ENCODE results near the gene TMEM91. TPM values are rescaled to one million over a fixed set of nuclear protein-coding genes. Genes with fewer than 3 reads are reported as not detected.

Gene TMEM91
- total and polyA plus RNA-seq, 2 of the 13 experiments (the other 11 are each of a cell fraction or from before 2014, with no cell fraction given): 6.3 to 10.3 TPM

- TF ChIP-seq MXD3 (CRISPR knock-in tag; IDR thresholded peaks at IDR 0.05): peak; percentile 100
Measured at GRCh38 chr19:41397086-41398049, 21.0 kb downstream of the TMEM91 start, which contains the start of the genes BCKDHA and EXOSC5 (continued).

GRCh38 chr19:41398050-41398418 is 21.7 kb downstream of the TMEM91 start:
- H3K79me2 ChIP-seq (ENCODE audit: insufficient read depth, low read length): peaks cover 32% of the 10 kb centered on the region
- H4K20me1 ChIP-seq (ENCODE audit: insufficient read depth, low read length): no peaks in the 10 kb centered on the region
- FAIRE-seq (no peak), ATAC-seq (no peak), DNase-seq (ENCODE audit: low spot score) (no peak)
- peak overlapping the region; percentile 94 for H3K27ac ChIP-seq (ENCODE audit: extremely low read length, insufficient read depth, low read length)
- H3K4me1 ChIP-seq (ENCODE audit: insufficient read depth, low read length): peaks cover 26% of the 10 kb centered on the region
- no peaks in the 10 kb centered on the region for H3K36me3 ChIP-seq (replicated peaks in 1 of 2; ENCODE audit: control insufficient read depth in 1 of 2, insufficient read depth in 2 of 2, low read length in 2 of 2)
- in situ Hi-C loops (cut with HindIII; ENCODE audit: extremely low pct_ligation_motif_present, low pct_unique_long_range_greater_than_20kb) (no loop called here), intact Hi-C loops (cut with micrococcal nuclease; ENCODE audit: unreplicated experiment) (no loop called here)
- H3K4me2 ChIP-seq (ENCODE audit: low read depth, low read length): peak overlapping the region; percentile 83
- H3K9ac ChIP-seq (ENCODE audit: insufficient read depth, low read depth, low read length): peak overlapping the region; percentile 93
- under 1% methylated on average over 5 of the region's 5 CpGs for WGBS (ENCODE audit: low lambda C conversion rate)
- CTCF ChIA-PET (ENCODE audit: low intra/inter-chr PET ratio, low total read pairs): no interaction called here
- BruUV-seq (replicated peaks): no TSS peak
- POLR2A ChIA-PET: interaction anchor here (1.0 to 1.6 kb wide), 2 partner anchors 10 to 29 kb away, joined by 3 to 8 read pairs; partner anchors contain the start of gene B3GNT8
- peak overlapping the region; percentile 86 to 94 (median 90) for H3K4me3 ChIP-seq (replicated peaks in 1 of 3; ENCODE audit: insufficient read depth in 1 of 3, low read depth in 2 of 3, low read length in 3 of 3)
- no peaks in the 10 kb centered on the region; a peak in 1 of 5 replicates for H3K27me3 ChIP-seq (ENCODE audit: control insufficient read depth in 1 of 2, insufficient read depth in 2 of 2, low read length in 2 of 2)
- no peak overlapping the region for H2AFZ ChIP-seq (ENCODE audit: low read length)
- H3K9me3 ChIP-seq (ENCODE audit: low read length): no peaks in the 10 kb centered on the region
- TF ChIP-seq KDM5A (IDR thresholded peaks at IDR 0.05; ENCODE audit: borderline replicate concordance, low read length) (peak; percentile 76), ZNF350 (CRISPR knock-in tag; IDR thresholded peaks at IDR 0.05; ENCODE audit: borderline replicate concordance, low read depth) (no peak), ZNF576 (CRISPR knock-in tag; IDR thresholded peaks at IDR 0.05) (no peak), KDM3A (CRISPR knock-in tag; IDR thresholded peaks at IDR 0.05; ENCODE audit: low read depth) (0 out of 2 replicates have a peak, but pooled peaks have one; percentile 0), FIP1L1 (IDR thresholded peaks at IDR 0.05; ENCODE audit: borderline replicate concordance, insufficient read depth, low read depth, low read length) (no peak), ZNF33A (CRISPR knock-in tag; IDR thresholded peaks at IDR 0.05; ENCODE audit: borderline replicate concordance) (no peak), ZNF484 (CRISPR knock-in tag; IDR thresholded peaks at IDR 0.05; ENCODE audit: borderline replicate concordance, low read depth) (no peak), NCOA2 (CRISPR knock-in tag; IDR thresholded peaks at IDR 0.05) (no peak), GABPA (IDR thresholded peaks at IDR 0.05; ENCODE audit: low read depth, low read length) (no peak), GABPA (CRISPR knock-in tag; IDR thresholded peaks at IDR 0.05; ENCODE audit: low read depth) (no peak), GPBP1L1 (CRISPR knock-in tag; IDR thresholded peaks at IDR 0.05) (no peak), ZNF546 (CRISPR knock-in tag; conservative IDR thresholded peaks at IDR 0.05) (0 out of 2 replicates have a peak, but pooled peaks have one; percentile 8), ZNF557 (CRISPR knock-in tag; IDR thresholded peaks at IDR 0.05) (no peak), ZSCAN31 (CRISPR knock-in tag; IDR thresholded peaks at IDR 0.05; ENCODE audit: low read depth) (no peak), GTF3A (CRISPR knock-in tag; conservative IDR thresholded peaks at IDR 0.05) (no peak), RFX1 (IDR thresholded peaks at IDR 0.05) (no peak)

Data from HepG2 (cell line).